ENCODE results near the gene CYTH1. TPM values are rescaled to one million over a fixed set of nuclear protein-coding genes. Genes with fewer than 3 reads are reported as not detected.

The CYTH1 gene
- total RNA-seq, 1 experiment from 2014 or later, result 46.7 TPM

- H3K4me1 ChIP-seq (ENCODE audit: control insufficient read depth, insufficient read depth, low read length), result peaks cover 8% of the 10 kb centered on the region
- ATAC-seq, result no peak
- DNase-seq (ENCODE audit: low read depth, low spot score), result no peak
- H3K27me3 ChIP-seq (ENCODE audit: control insufficient read depth, insufficient read depth, low read length), result no peaks in the 10 kb centered on the region
- BruUV-seq (replicated peaks), result no TSS peak
- no peaks in the 10 kb centered on the region; the same call in 1 of the 2 replicates for H3K36me3 ChIP-seq (ENCODE audit: control insufficient read depth, insufficient read depth, low read length)
- intact Hi-C loops (cut with micrococcal nuclease; ENCODE audit: unreplicated experiment), result no loop called here
- no peak overlapping the region for H3K27ac ChIP-seq (ENCODE audit: low read length)
- ChIA-PET POLR2A (no interaction called here), CTCF (interaction anchor here (0.6 kb wide), 1 partner anchor 1330 kb away, joined by 3 read pairs; no protein-coding TSS in a partner anchor)
- in situ Hi-C loops (cut with HindIII; ENCODE audit: low pct_unique_long_range_greater_than_20kb, low sequenced_read_pairs), result no loop called here
- TF ChIP-seq TCF7L2 (IDR thresholded peaks at IDR 0.05; ENCODE audit: low read depth, low read length) (no peak), REST (IDR thresholded peaks at IDR 0.05; ENCODE audit: insufficient read depth in 1 of 2, low read depth in 2 of 2, low read length in 1 of 2) (no peak), SIN3A (IDR thresholded peaks at IDR 0.05; ENCODE audit: borderline replicate concordance, insufficient read depth, low read depth, low read length) (no peak), CTCF (IDR thresholded peaks at IDR 0.05) (no peak), POLR2AphosphoS5 (IDR thresholded peaks at IDR 0.05; ENCODE audit: low read depth, low read length) (no peak)
- no peaks in the 10 kb centered on the region for H3K9me3 ChIP-seq (ENCODE audit: control insufficient read depth, insufficient read depth, low read depth, low read length)
- no peak overlapping the region for H3K4me3 ChIP-seq (ENCODE audit: low read depth in 2 of 2, low read length in 2 of 2)
These were observed 105.4 kb downstream of the CYTH1 start for GRCh38 chr17:78676412-78677302.

- BruUV-seq (replicated peaks), result no TSS peak
- ChIA-PET POLR2A (no interaction called here), CTCF (no interaction called here)
- intact Hi-C loops (cut with micrococcal nuclease; ENCODE audit: unreplicated experiment) (no loop called here), in situ Hi-C loops (cut with HindIII; ENCODE audit: low pct_unique_long_range_greater_than_20kb, low sequenced_read_pairs) (no loop called here)
- Histone ChIP-seq H3K9me3 (ENCODE audit: control insufficient read depth, insufficient read depth, low read depth, low read length) (no peaks in the 10 kb centered on the region), H3K4me3 (ENCODE audit: low read depth in 2 of 2, low read length in 2 of 2) (no peak overlapping the region), H3K4me1 (ENCODE audit: control insufficient read depth, insufficient read depth, low read length) (peaks cover 1% of the 10 kb centered on the region), H3K27me3 (ENCODE audit: control insufficient read depth, insufficient read depth, low read length) (no peaks in the 10 kb centered on the region), H3K27ac (ENCODE audit: low read length) (no peak overlapping the region), H3K36me3 (ENCODE audit: control insufficient read depth, insufficient read depth, low read length) (no peaks in the 10 kb centered on the region; the same call in 1 of the 2 replicates)
- ATAC-seq (no peak), DNase-seq (ENCODE audit: low read depth, low spot score) (no peak)
- TF ChIP-seq CTCF (IDR thresholded peaks at IDR 0.05) (no peak), TCF7L2 (IDR thresholded peaks at IDR 0.05; ENCODE audit: low read depth, low read length) (no peak), POLR2AphosphoS5 (IDR thresholded peaks at IDR 0.05; ENCODE audit: low read depth, low read length) (no peak), REST (IDR thresholded peaks at IDR 0.05; ENCODE audit: insufficient read depth in 1 of 2, low read depth in 2 of 2, low read length in 1 of 2) (no peak), SIN3A (IDR thresholded peaks at IDR 0.05; ENCODE audit: borderline replicate concordance, insufficient read depth, low read depth, low read length) (no peak)
These were observed 106.2 kb downstream of the CYTH1 start for GRCh38 chr17:78675836-78676235.
